Ishikawa (cell line): ENCODE data around the gene USP11.

ENCODE experiments used
- CEBPB ChIP-seq: IDR thresholded peaks from 2 replicates; pipeline ENCODE4 v1.6.1; 2012
- CREB1 ChIP-seq: IDR thresholded peaks from 2 replicates; pipeline ENCODE4 v1.6.1; 2012; ENCODE audit warnings: low read depth
- EGR1 ChIP-seq: IDR thresholded peaks from 2 replicates; pipeline ENCODE4 v1.6.1; 2012
- EP300 ChIP-seq: IDR thresholded peaks from 2 replicates; pipeline ENCODE4 v1.6.1; 2012; ENCODE audit warnings: borderline replicate concordance
- RAD21 ChIP-seq: IDR thresholded peaks from 2 replicates; pipeline ENCODE4 v1.6.1; 2012; ENCODE audit warnings: low read depth
- TAF1 ChIP-seq: IDR thresholded peaks from 2 replicates; pipeline ENCODE4 v1.6.1; 2012; ENCODE audit warnings: low read depth, mild to moderate bottlenecking
- TEAD4 ChIP-seq: IDR thresholded peaks from 2 replicates; pipeline ENCODE4 v1.6.1; 2012
- YY1 ChIP-seq: IDR thresholded peaks from 2 replicates; pipeline ENCODE4 v1.6.1; 2012; ENCODE audit warnings: low read depth
- TF ChIP-seq, protein P1 (sequence below): IDR thresholded peaks from 2 replicates; pipeline ENCODE4 v1.6.1; 2012

DNA sequence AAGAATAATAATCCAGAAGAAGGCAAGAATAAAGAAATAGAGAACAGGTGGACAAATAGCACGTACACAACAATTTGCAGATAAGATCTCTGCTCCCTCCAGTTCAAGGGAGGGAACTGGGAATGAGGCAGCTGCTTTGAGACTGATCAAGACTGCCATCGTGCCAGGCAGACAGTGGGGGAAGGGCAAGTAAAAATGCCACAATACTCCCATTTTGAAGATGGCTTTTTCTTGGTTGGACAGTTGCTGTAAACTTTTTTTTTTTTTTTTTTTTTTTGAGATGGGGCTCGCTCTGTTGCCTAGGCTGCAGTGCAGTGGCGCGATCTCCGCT, 17.2 kb downstream of the USP11 start:
- TF ChIP-seq CEBPB: no peak
- TF ChIP-seq EGR1: no peak
- TF ChIP-seq EP300: no peak
- TF ChIP-seq TAF1: no peak
- TF ChIP-seq RAD21: no peak
- no peak for TF ChIP-seq CREB1
- no peak for TF ChIP-seq TEAD4
- TF ChIP-seq YY1: no peak
- TF ChIP-seq, protein P1, sequence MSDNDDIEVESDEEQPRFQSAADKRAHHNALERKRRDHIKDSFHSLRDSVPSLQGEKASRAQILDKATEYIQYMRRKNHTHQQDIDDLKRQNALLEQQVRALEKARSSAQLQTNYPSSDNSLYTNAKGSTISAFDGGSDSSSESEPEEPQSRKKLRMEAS: no peak
